ENCODE results near the gene ABLIM2. TPM values are rescaled to one million over a fixed set of nuclear protein-coding genes. Genes with fewer than 3 reads are reported as not detected.

Gene ABLIM2
- total RNA-seq, 1 experiment from 2014 or later, result 2.7 TPM

DNA sequence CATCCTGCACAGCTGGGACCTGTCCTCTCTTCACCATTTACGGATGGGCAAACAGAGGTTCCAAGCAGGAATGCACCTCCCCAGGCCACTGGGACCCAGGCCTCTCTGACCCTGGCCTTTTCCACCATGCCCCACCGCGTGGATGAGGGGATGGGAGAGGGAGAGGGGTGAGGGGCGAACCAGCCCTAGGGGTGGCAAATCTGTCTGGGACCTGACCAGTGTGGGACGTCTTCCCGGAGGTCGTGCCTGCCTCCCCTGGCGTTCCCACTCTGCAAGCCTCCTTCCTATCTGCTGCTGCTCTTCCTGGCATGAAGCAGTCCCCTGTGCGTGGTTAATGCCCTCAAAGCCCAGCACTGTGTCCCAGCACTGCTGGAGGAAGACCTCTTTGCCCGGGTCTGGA is 35.9 kb downstream of the ABLIM2 start:
- TF ChIP-seq, protein P1, sequence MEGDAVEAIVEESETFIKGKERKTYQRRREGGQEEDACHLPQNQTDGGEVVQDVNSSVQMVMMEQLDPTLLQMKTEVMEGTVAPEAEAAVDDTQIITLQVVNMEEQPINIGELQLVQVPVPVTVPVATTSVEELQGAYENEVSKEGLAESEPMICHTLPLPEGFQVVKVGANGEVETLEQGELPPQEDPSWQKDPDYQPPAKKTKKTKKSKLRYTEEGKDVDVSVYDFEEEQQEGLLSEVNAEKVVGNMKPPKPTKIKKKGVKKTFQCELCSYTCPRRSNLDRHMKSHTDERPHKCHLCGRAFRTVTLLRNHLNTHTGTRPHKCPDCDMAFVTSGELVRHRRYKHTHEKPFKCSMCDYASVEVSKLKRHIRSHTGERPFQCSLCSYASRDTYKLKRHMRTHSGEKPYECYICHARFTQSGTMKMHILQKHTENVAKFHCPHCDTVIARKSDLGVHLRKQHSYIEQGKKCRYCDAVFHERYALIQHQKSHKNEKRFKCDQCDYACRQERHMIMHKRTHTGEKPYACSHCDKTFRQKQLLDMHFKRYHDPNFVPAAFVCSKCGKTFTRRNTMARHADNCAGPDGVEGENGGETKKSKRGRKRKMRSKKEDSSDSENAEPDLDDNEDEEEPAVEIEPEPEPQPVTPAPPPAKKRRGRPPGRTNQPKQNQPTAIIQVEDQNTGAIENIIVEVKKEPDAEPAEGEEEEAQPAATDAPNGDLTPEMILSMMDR (conservative IDR thresholded peaks at IDR 0.05; ENCODE audit: low read depth, low read length), result no peak
- TF ChIP-seq EZH2 (IDR thresholded peaks at IDR 0.05; ENCODE audit: borderline replicate concordance, low read depth, low read length, poor library complexity, severe bottlenecking), result no peak
- Histone ChIP-seq H3K4me1 (ENCODE audit: insufficient read depth, low read length, poor library complexity, severe bottlenecking) (no peaks in the 10 kb centered on the region), H3K27ac (ENCODE audit: low read depth, low read length, poor library complexity, severe bottlenecking) (no peak overlapping the region), H3K9me3 (ENCODE audit: low read depth, low read length, poor library complexity, severe bottlenecking) (no peaks in the 10 kb centered on the region), H3K27me3 (replicated peaks; ENCODE audit: insufficient read depth, low read depth, low read length, poor library complexity) (no peaks in the 10 kb centered on the region), H3K4me3 (ENCODE audit: low read depth, low read length, poor library complexity, severe bottlenecking) (no peak overlapping the region), H3K36me3 (ENCODE audit: insufficient read depth, low read length, poor library complexity, severe bottlenecking) (no peaks in the 10 kb centered on the region)
- BruUV-seq (replicated peaks), result no TSS peak
- intact Hi-C loops (cut with micrococcal nuclease; ENCODE audit: unreplicated experiment), result no loop called here
- ChIA-PET CTCF (no interaction called here), POLR2A (ENCODE audit: low non-redundant PET) (no interaction called here)
- no peak for DNase-seq (ENCODE audit: low spot score)

DNA sequence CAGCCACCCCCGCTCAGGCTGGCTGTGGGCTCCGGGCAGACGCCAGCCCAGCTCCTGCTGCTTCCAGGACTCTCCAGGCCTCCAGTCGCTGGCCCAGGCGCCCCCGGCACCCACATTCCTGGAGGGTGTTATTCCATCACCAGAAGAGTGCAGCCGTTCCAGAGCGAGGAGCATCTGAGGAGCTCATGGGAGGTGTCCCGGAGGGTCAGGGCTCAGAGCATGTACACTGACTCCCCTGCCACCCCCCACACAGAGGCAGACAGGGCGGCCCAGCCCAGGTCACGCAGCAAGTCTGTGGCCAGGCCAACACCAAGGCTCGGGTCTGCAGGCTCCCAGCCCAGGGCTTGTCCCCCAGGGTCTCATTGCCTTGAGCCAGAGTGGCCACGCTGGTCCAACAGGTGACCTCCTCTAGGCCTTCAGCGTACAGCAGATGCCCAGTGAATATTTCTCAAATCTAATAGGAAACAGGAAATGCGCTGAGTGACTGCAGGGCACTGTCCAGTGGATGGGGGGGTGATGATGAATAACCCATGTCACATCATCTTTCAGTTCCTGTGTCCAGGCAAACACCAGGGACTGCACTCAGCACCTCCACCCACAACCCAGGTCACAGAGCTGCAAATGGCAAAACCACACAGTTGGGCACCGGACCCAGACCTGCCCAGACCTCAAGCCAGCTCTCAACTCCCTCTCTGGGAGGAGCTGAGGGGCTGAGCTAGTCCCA is 37.2 kb downstream of the ABLIM2 start:
- Histone ChIP-seq H3K36me3 (ENCODE audit: insufficient read depth, low read length, poor library complexity, severe bottlenecking) (no peaks in the 10 kb centered on the region), H3K27ac (ENCODE audit: low read depth, low read length, poor library complexity, severe bottlenecking) (no peak overlapping the region), H3K27me3 (replicated peaks; ENCODE audit: insufficient read depth, low read depth, low read length, poor library complexity) (no peaks in the 10 kb centered on the region), H3K4me3 (ENCODE audit: low read depth, low read length, poor library complexity, severe bottlenecking) (no peak overlapping the region), H3K4me1 (ENCODE audit: insufficient read depth, low read length, poor library complexity, severe bottlenecking) (no peaks in the 10 kb centered on the region), H3K9me3 (ENCODE audit: low read depth, low read length, poor library complexity, severe bottlenecking) (no peaks in the 10 kb centered on the region)
- intact Hi-C loops (cut with micrococcal nuclease; ENCODE audit: unreplicated experiment), result no loop called here
- no TSS peak for BruUV-seq (replicated peaks)
- CTCF ChIA-PET, result no interaction called here
- DNase-seq (ENCODE audit: low spot score), result no peak
- POLR2A ChIA-PET (ENCODE audit: low non-redundant PET), result no interaction called here
- TF ChIP-seq, protein P1 (conservative IDR thresholded peaks at IDR 0.05; ENCODE audit: low read depth, low read length), result no peak
- TF ChIP-seq EZH2 (IDR thresholded peaks at IDR 0.05; ENCODE audit: borderline replicate concordance, low read depth, low read length, poor library complexity, severe bottlenecking), result no peak

DNA sequence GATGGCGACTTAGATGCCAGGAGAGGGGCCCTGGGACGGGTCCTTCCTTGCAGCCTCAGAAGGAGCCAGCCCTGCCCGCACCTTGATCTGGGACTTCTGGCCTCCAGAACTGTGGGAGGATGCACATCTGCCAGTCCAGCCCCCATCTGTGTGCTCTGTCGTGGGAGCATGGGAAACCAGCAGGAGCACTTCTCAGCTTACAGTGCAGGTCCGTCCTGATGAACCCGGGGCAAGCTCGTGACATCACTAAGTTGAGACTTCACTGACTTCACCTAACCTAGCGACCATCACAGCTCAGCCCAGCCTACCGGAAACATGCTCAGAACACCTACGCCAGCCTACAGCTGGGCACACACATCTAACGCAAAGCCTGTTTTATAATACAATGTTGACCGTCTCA is 38.1 kb downstream of the ABLIM2 start:
- Histone ChIP-seq H3K27me3 (replicated peaks; ENCODE audit: insufficient read depth, low read depth, low read length, poor library complexity) (no peaks in the 10 kb centered on the region), H3K9me3 (ENCODE audit: low read depth, low read length, poor library complexity, severe bottlenecking) (no peaks in the 10 kb centered on the region), H3K36me3 (ENCODE audit: insufficient read depth, low read length, poor library complexity, severe bottlenecking) (no peaks in the 10 kb centered on the region), H3K4me1 (ENCODE audit: insufficient read depth, low read length, poor library complexity, severe bottlenecking) (no peaks in the 10 kb centered on the region), H3K4me3 (ENCODE audit: low read depth, low read length, poor library complexity, severe bottlenecking) (no peak overlapping the region), H3K27ac (ENCODE audit: low read depth, low read length, poor library complexity, severe bottlenecking) (no peak overlapping the region)
- no peak for DNase-seq (ENCODE audit: low spot score)
- ChIA-PET POLR2A (ENCODE audit: low non-redundant PET) (no interaction called here), CTCF (no interaction called here)
- intact Hi-C loops (cut with micrococcal nuclease; ENCODE audit: unreplicated experiment), result no loop called here
- no peak for TF ChIP-seq EZH2 (IDR thresholded peaks at IDR 0.05; ENCODE audit: borderline replicate concordance, low read depth, low read length, poor library complexity, severe bottlenecking)
- TF ChIP-seq, protein P1 (conservative IDR thresholded peaks at IDR 0.05; ENCODE audit: low read depth, low read length), result no peak
- no TSS peak for BruUV-seq (replicated peaks)
